ENCODE measurements around the gene CLCA2.

CLCA2 gene

DNA sequence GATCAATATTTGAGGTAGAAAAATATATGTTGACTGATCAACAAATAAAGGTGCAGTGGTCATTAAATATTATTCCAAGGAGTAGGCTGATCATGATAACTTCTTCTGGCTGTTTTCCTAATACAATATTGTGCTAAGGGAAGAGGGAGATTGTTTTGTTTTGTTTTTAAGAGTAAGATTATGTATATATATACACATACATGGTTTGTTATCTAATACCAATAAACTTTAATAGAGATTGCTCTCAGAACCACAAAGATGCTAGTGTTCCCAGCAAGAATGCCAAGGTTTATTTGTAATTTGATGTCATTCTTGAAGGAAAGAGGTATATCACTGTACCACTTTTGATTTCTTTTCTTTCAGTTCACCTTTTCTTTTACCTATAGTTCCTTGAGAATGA is 10.1 kb downstream of the CLCA2 start:
- no peak for DNase-seq

DNA sequence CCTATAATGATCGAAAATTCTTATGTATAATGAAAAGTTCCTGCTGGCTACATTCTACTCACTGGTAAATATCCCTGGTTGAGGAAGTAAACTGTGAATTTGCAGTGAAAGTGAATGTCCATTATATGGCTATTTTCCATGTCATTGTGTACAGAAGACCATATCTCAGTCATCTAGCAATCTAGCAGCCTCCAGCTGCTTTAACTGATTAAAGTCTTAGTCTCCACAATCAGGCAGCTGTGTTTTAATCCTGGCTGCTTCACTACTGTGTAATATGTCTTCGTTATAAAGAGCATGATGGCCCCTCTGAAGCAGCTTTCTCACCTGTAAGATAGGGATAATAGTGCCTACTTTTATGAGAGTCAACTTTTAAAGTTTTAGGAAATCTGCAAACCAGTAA is 11.4 kb downstream of the CLCA2 start:
- DNase-seq: no peak

DNA sequence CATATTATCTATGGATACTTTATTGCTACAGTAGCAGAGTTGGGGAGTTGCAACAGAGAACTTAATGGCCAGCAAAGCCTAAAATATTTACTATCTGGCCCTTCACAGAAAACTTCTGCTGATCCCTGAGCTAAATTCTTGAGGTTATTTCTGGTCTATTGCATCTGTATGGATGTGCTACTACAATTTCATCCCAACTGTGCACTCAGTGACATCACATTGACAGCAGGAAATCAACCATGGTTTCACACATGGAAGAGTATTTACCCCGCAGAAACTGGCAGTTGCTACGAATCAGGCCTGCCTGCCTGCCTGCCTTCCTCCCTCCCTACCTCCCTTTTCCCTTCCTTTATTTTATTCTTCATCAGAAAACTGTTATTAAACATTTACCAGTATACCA is 12.1 kb downstream of the CLCA2 start:
- no peak for DNase-seq

DNA sequence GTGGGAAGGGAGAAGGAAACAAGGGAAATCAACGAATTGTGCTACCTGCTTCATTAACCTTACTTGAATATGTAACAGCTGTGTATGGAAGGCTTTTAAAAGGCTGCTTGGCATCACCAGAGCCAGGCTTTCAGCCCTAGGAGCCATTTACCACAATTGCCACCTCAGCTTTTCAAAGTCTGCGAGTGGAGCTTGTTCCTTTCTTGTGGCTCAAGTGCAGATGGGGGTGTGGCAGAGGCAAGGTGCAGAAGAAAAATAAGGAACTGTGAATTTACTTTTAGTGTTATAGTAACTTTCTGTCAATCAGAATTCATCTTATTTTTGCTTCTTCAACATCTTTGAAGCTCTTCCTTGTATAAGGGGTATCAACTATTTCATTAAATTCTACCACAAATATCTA is 17.6 kb downstream of the CLCA2 start:
- no peak for DNase-seq

DNA sequence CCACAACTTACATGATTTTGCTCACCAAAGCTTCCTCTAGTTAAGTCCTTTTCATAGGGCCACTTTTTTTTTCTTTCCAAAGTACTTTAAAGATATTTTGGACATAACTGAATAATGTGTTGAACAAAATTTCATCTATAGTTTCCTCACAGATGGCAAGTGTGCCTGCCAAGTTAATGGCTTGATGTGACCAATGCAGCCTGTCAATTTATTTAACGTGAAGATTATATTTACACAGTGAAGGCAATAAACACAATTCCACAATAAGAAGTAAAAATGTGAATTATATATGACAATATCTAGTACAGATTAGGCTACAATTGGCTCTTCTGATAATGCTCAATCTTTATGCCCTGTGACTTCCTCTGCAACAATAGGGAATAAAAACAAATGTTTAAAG is 18.0 kb downstream of the CLCA2 start:
- no peak for DNase-seq

DNA sequence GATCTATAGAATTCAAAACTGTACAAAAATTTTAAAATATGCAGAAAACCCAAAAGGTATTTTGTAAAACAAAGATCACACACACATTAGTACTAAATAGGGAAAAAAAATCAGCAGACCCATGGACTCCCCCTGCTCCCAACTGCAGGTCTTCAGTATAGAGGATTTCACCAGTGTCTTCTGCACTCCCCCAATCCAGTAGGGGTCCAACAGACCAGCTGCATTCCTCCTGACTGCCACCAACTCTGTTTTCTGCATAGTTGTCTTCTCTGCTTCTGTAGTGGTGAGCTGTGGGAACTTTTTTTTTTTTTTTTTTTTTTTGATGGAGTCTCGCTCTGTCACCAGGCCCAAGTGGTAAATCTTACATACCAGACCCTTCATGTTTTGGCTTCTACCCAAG is 21.9 kb downstream of the CLCA2 start:
- DNase-seq: no peak

DNA sequence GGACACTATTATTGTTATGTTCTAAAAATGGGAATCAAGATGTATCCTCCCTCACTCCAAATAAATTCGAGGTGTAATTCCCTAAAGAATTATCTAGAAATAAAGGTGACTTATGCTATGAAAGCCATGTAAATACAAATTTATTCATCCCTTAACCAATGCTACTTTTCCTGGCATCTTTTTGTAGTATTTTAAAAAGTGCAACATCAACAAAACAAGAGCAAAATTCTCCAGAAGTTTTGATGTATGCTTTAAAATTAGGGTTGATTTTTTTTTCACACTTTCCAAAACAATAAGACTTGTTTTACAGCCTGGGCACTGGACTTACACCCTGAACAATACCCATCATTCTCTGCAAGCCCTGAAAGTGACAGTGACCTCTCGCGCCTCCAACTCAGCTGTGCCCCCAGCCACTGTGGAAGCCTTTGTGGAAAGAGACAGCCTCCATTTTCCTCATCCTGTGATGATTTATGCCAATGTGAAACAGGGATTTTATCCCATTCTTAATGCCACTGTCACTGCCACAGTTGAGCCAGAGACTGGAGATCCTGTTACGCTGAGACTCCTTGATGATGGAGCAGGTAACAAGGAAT is 23.3 kb downstream of the CLCA2 start:
- DNase-seq: no peak

DNA sequence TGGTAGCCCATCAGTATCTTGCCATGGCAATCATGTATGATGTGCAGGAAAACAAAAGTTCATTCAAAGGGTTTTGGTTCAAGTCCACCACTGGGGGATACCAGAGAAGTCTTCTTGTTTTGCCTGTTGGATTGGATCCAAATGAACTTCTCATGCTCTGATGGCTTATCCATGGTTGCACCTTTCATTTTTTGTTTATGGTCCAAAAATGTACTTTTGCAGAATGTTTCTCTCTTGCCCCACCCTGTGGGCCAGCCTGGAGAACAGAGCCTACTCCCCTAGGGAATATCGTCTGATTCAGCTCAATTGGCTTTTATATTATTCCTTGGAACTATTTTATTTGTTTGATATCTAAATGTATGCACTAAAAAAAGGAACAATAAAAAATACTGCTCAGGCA is 24.7 kb downstream of the CLCA2 start:
- DNase-seq: no peak

DNA sequence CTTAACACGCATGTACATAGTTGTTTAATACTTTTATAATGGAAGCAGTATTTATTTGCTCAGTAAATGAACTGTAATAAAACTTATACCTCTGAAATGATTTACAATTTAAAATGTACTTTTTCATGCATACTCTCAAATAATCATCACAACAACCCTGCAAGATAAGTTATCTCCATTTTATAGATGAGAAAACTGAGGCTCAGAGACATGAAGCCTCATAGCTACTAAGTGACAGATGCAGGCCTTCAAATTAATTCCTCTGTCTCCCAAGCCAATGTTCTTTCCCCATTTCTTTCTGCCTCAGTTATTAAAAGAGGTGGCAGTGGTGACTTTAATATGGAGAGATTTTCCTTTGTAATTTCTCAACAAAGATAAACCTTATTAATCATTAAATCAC is 25.1 kb downstream of the CLCA2 start:
- DNase-seq: no peak

DNA sequence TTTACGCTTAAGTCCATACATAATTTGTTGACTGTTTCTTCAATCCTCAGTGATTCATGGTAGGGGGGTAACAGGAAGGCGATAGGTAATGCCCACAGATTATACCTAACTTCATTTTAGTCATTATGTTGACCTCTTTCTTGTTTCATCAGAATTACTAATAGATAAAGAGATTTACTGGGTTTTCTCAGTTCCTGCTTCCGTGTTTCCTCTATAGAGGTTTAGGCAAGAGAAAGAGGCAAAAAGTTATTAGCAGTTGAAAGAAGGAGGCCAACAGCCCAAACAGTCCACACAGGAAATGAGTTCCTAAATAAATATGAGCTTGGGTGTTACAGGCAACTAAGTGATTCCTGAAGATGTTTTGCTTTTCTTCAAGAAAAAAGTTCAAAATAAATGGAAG is 26.9 kb downstream of the CLCA2 start:
- DNase-seq: no peak

DNA sequence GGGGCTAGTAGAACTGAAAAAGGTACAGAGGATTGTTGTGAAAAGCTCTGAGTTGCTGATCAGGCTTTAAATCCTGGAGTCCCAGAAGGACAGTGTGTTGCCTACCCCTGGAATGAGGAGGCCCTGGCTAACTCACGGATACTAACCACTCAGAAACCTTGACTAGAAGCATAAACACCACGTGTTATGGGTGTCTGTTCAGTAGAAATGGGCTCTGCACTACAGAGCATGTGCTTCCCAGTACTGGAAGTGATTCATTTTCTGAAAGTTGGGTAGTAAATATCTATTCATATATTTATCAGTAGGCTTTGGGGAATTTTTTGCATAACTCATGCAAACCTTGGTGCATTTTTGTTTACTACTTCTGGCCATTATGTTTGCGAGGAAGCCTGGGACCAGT is 29.7 kb downstream of the CLCA2 start:
- no peak for DNase-seq

DNA sequence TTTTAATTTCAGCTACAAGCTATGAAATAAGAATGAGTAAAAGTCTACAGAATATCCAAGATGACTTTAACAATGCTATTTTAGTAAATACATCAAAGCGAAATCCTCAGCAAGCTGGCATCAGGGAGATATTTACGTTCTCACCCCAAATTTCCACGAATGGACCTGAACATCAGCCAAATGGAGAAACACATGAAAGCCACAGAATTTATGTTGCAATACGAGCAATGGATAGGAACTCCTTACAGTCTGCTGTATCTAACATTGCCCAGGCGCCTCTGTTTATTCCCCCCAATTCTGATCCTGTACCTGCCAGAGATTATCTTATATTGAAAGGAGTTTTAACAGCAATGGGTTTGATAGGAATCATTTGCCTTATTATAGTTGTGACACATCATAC is 31.1 kb downstream of the CLCA2 start:
- no peak for DNase-seq

DNA sequence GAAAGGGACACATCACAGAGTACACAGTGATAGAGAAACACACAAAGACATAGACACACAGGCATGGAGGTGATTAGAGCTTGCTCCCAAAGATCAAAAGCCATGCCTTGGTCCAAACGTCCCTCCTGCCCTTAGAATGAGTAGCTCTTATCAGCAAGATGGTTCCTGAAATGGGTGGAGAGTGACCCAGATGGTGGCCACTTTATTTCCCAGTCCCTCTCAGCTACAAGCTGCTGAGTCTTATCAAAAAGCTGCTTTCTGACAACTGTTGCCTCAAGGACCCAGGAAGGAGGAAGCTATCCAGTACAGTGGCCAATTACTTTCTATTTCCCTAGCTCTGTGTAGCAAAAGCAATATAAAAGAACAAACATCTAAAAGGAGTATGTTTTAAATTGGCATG is 37.0 kb downstream of the CLCA2 start:
- no peak for DNase-seq

DNA sequence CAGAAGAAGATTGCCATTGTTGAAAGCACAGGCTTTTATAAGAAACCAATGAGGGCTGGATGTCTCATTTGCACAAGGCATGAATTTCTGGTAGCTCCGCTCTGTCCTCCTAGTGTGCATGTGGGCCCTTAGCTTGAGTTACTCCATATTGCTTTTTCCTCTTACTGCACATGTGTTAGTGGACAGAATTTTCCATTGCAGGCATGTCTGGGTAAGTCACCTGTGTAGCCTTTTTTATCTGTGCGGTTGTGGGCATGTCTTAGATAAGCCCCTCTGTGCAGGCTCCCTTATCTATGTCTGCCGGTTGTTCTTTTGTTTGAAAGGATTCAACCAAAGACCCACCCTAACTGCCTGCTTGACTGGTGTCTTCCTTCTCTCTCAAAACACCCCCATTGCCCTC is 37.5 kb downstream of the CLCA2 start:
- no peak for DNase-seq

DNA sequence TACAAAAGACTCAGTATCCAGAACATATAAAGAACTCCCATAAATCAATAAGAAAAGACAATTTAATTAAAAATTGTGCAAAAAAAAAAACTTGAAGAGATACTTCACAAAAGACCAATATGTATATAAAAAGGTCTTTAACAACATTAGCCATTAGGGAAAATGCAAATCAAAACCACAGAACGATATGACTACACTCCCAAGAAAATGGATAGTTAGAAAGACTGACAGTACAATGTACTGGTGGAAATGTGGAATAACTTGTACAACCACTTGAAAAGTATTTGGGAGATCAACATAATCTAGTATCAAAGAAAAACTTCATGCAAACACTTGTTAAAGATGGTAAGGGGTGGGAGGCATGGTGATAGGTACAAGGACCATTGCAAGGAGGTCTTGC is 40.8 kb downstream of the CLCA2 start:
- no peak for DNase-seq

DNA sequence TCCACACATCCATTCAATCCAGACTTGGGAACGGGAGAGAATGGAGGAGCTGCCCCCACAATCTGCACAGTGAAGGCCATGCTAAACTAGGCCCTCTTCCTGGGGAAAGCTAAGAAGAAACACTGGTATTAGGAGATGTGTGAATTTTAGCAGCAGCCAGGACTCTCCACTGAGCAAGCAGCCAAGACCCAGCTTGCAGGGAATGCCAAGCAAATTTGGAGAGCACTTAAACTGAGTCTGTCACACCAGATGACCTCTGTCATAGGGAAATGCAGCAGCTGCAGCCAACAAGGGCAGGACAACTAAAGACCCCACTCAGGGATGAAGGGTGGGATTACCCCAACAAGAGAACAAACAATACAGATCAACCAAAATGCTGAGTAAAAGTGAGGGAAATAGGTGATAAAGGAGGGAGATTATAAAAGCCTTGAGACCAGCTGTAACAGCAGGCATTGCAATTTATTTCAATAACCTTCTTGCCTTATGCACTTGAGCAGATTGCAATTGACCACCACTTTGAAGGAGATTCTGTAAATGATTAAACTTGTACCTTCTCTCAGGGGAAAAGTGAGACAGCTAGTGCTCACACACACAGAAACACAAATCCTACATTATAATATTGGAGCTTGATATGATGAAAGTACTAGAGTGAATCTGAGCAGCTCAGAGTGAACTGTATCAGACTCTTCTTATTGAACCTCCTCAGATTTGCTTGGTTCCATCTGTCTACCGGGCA is 42.3 kb downstream of the CLCA2 start:
- no peak for DNase-seq

DNA sequence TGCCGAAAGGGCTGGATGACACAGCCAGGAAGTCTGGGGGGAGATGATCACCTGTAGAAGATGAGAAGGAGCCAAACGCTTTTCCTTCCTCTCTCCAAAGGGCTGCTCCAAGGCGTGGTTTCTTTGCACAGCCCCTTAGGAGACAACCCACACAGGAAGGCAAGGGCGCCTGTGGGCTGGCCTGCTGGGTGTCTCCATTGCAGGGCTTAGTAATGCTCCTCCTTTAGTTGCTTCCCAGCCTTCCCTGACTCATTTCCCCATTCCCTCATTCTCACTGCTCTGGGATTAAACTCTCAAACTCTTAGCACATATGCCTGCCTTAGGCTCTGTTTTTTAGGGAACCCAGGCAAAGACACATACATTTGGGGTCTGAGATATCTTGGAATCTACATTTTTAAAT is 43.0 kb downstream of the CLCA2 start:
- no peak for DNase-seq

DNA sequence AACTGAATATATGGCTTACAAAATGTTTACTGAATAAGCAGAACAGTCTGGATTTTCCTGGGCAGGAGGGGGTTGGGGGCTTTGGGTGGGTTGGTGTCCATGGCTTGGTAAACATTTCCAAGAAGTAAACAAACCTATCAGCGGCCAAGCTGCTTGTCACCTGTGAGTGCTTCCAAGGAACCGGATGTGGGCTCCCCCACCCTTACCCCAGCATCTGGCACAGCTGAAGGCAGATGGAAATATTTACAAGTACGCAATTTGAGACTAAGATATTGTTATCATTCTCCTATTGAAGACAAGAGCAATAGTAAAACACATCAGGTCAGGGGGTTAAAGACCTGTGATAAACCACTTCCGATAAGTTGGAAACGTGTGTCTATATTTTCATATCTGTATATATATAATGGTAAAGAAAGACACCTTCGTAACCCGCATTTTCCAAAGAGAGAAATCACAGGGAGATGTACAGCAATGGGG is 44.6 kb downstream of the CLCA2 start, which contains the start of gene CLCA1:
TSS of gene CLCA1 (plus strand) at position 427 of the 477 bp plus-strand sequence. CDS start at position 472, 45 bp downstream.
- no peak for DNase-seq

DNA sequence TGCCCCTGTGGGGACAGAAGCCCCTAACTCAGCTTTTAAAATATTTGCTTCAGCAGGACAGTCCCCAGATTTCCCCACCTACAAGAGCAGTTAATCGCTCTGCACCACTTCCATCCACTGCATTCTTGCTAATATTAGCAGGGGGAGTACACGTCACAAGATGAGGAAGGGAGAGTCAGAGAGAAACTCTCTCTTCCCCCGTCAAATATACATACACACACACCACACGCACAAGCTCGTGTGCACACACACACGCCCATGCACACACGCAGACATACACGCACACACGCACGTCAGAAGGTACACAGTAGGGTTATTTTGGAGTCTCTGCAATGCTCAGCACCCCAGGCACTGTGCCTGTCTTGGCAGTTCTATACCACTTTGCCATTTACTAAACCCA is 46.9 kb downstream of the CLCA2 start:
- no peak for DNase-seq

DNA sequence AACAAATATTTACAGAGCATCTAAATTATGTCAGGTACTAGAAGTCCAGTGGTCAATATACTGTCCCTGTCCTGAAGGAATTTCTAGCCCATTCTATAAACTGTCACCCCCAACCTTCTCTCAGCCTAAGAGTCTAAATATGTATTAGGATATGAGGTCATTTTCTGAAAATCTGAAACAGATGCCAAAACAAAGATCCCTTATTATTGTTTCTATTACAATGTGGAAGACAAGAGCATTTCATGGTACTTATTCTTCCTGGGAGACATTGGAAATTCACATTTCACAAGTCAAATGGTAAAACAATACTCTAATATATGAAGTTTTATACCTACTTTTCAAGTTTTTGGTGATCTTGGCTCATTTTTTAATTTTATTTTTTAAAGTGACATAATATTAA is 47.3 kb downstream of the CLCA2 start:
- DNase-seq: no peak

DNA sequence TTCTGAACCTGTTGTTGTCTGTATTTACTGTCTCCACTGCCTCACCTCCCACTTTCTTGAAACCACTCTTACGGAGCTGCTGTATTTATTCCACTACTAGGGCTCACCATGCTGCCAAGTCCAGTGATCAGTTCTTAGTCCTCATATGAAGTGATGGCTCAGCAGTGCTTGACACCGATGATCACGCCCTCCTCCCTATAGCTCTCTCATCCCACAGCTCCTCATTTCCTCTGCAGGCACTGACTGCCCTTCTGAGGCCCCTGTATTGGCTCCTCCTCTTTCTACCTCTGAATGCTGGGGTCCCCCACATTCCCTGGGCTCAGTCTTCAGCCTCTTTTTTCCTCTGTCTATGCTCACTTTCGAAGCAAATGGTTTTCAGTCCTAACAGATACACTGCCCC is 48.2 kb downstream of the CLCA2 start:
- no peak for DNase-seq

DNA sequence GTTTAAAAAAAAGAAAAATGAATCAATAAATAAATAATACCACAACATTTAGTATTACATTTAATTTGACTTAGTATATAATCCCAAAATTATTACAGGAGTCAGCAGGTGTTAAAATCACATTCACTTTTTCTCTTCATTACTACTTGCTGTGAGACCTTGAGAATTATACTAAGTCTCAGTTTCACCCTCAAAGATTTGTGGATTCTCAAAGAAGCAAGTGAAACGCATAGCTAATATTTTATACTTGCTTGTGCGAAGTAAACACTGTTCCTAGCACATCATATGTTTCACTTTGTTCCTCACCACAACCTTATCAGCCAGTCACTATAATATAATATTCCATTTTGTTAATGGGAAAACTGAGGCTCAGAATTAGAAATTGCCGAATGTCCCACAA is 48.8 kb downstream of the CLCA2 start:
- DNase-seq: no peak

DNA sequence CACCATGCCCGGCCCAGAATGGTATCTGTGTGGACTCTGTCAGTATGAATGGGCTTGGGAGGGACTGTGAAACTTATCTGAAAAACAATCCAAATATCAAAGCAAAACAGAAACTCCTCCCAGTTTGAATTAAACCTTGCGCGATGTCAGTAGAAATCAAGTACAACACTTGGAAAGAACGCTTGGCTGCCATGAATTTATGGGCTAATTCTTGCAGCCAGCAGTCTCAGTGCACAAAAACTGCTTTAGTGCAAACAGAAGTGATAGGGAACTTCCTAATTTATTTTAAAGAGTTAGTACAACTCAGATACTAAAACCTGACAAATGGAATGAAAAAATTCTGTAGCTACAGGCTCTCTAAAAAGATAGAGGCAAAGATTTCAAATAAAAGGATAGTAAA is 53.3 kb downstream of the CLCA2 start:
- DNase-seq: no peak

DNA sequence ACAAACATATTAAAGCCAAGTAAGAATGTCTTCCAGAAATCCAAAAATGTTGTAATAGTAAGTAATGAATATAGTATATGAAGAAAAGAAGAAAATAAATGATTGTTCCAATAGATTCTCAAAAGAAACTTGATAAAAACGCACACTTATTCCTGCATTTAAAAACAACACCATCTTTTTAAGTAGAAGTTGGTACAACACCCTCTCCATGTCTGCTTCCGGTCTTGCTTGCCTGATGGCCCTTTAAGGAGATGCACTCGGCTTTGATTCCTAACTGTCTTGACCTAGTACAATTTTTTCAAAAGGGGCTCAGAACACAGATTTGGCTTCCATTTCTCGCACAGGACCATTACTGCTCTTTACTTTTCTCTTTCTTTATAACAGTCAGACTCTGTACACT is 53.7 kb downstream of the CLCA2 start:
- DNase-seq: no peak
